ENCODE data around the gene DVL2. TPM values are rescaled to one million over a fixed set of nuclear protein-coding genes. Genes with fewer than 3 reads are reported as not detected.
A peak's percentile ranks its signal among the peaks of the same experiment; 100 is the strongest.

Gene DVL2
- total RNA-seq, 2 donors from 2014 or later, result 18.1 to 19.9 TPM

- H3K36me3 ChIP-seq, result no peaks in the 10 kb centered on the region
- peak; percentile 77 for DNase-seq (ENCODE audit: low spot score)
- no peaks in the 10 kb centered on the region for H3K27me3 ChIP-seq
- peaks cover 0 to 57% of the 10 kb centered on the region in 2 donors for H3K4me1 ChIP-seq
- no peaks in the 10 kb centered on the region for H3K9me3 ChIP-seq
- peak in 1 of 2 donors; percentile 26 for TF ChIP-seq CTCF (IDR thresholded peaks at IDR 0.05)
- peak overlapping the region; percentile 49 to 61 for H3K4me3 ChIP-seq
- peak overlapping the region in 1 of 2 donors; percentile 78 for H3K27ac ChIP-seq
These were observed 20.4 kb downstream of the DVL2 start for GRCh38 chr17:7213895-7214299.

DNA sequence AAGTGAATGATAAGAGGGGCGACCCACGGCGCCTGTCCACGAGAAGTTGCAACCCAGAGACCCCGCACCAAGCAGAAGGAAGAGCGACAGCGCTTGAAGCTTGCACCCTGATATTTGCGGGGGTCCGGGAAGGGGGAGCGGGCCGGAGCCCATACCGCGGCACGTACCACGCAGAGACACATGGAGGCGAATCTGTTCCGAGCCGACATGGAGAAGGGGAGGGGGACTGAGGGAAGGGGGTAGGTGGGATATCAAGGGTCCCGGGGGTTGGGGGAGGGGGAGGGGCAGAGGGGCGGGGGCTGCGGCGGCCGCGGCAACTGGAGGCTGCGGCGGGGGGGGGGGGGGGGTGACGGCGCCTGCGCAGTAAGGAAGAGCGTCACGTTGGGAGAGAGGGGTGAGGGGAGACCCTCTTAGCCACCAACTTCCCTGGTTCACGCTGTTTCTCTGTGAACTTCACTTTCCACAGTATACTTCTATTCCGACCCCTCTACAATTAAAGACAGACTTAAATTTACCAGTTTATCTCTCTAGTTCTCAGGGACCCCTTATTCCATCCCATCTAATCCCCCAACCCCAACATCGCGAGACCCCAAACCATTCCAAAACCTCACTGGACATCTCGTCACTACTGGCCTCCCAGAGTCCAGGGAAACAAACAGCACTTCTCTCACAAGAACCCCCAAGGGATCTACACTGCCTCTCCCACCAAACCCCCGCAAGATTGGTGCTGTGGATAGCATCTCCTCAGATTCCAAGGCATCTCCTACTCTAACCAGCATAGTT lies 22.6 kb downstream of the DVL2 start:
- Histone ChIP-seq H3K27me3 (no peaks in the 10 kb centered on the region), H3K36me3 (no peaks in the 10 kb centered on the region), H3K4me1 (peaks cover 0 to 43% of the 10 kb centered on the region in 2 donors), H3K27ac (no peak overlapping the region), H3K9me3 (no peaks in the 10 kb centered on the region), H3K4me3 (peak overlapping the region in 1 of 2 donors; percentile 26)
- no peak for DNase-seq (ENCODE audit: low spot score)
- TF ChIP-seq CTCF (IDR thresholded peaks at IDR 0.05), result no peak

- no peak for TF ChIP-seq CTCF (IDR thresholded peaks at IDR 0.05)
- H3K27me3 ChIP-seq, result no peaks in the 10 kb centered on the region
- no peaks in the 10 kb centered on the region for H3K9me3 ChIP-seq
- no peak overlapping the region for H3K27ac ChIP-seq
- no peaks in the 10 kb centered on the region for H3K36me3 ChIP-seq
- peaks cover 0 to 32% of the 10 kb centered on the region in 2 donors for H3K4me1 ChIP-seq
- H3K4me3 ChIP-seq, result no peak overlapping the region
- DNase-seq (ENCODE audit: low spot score), result no peak
These were observed 25.4 kb downstream of the DVL2 start for GRCh38 chr17:7208754-7209460.

DNA sequence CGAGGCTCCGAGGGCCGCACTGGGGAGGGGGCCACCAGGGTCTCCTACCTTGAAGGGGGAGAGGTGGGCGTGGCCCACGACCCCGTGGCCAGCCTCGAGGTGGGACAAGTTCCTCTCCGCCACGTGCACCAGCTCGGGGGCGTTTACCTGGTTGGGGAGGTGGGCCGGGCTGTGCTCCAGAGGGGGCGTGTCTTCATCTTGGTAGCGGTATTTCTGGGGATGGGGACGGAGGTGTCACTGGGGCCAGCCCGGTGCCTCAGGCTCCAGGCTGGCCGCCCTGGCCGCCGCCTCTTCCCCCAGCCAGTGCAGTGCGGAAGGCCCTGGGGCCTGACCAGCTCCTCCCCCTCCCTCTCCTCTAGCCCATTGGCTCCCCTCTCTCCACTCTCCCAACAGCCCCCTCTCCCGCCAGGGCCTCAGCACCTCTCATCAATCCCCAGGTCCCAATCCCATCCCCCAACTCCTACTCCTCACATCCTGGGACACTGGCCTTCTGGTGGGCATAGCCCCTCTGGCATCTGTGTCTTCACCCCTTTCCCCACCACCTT lies 26.2 kb downstream of the DVL2 start:
- peaks cover 0 to 28% of the 10 kb centered on the region in 2 donors for H3K4me1 ChIP-seq
- H3K27ac ChIP-seq, result no peak overlapping the region
- TF ChIP-seq CTCF (IDR thresholded peaks at IDR 0.05), result no peak
- no peaks in the 10 kb centered on the region for H3K9me3 ChIP-seq
- peaks cover 6% of the 10 kb centered on the region for H3K36me3 ChIP-seq
- no peaks in the 10 kb centered on the region for H3K27me3 ChIP-seq
- no peak overlapping the region for H3K4me3 ChIP-seq
- DNase-seq (ENCODE audit: low spot score), result no peak

- no peak for TF ChIP-seq CTCF (IDR thresholded peaks at IDR 0.05)
- H3K36me3 ChIP-seq, result peaks cover 14% of the 10 kb centered on the region
- no peaks in the 10 kb centered on the region for H3K27me3 ChIP-seq
- no peak overlapping the region for H3K27ac ChIP-seq
- peaks cover 0 to 28% of the 10 kb centered on the region in 2 donors for H3K4me1 ChIP-seq
- no peaks in the 10 kb centered on the region for H3K9me3 ChIP-seq
- H3K4me3 ChIP-seq, result no peak overlapping the region
- DNase-seq (ENCODE audit: low spot score), result no peak
These were observed 27.0 kb downstream of the DVL2 start for GRCh38 chr17:7207120-7208001.
